CD8-positive, alpha-beta memory T cell (primary cell): ENCODE data around the gene RBM20. TPM values are rescaled to one million over a fixed set of nuclear protein-coding genes. Genes with fewer than 3 reads are reported as not detected.

Experiments used
- CTCF ChIA-PET: fragments of 350-600 bp; sonication (Branson Sonifier 250); formaldehyde crosslinking; loops from one replicate; lab custom pipeline; 2021; ENCODE audit warnings: antibody characterized with exemption; lab: Charles Lee
- POLR2A ChIA-PET: fragments of 350-600 bp; sonication (Branson Sonifier 250); formaldehyde crosslinking; loops from one replicate; lab custom pipeline; 2021; ENCODE audit warnings: antibody characterized with exemption; lab: Charles Lee
- DNase-seq, 5 donors: peaks; one replicate each; pipeline versions ENCODE4 v3.0.0 to v3.0.0-alpha.2; 2020 to 2022; ENCODE audit warnings: mixed read lengths in 1 of 5
- H3K27ac ChIP-seq: one replicate; pipeline ENCODE4 v1.7.0; 2013; ENCODE audit warnings: low read depth, mild to moderate bottlenecking, low read length, moderate library complexity
- H3K27me3 ChIP-seq: 2 replicates; pipeline ENCODE4 v1.7.0; 2013; ENCODE audit warnings: low read length, mild to moderate bottlenecking; ENCODE audit not compliant: insufficient read depth, poor library complexity, severe bottlenecking
- H3K36me3 ChIP-seq: 2 replicates; pipeline ENCODE4 v1.7.0; 2013; ENCODE audit warnings: mild to moderate bottlenecking, low read length, moderate library complexity; ENCODE audit not compliant: insufficient read depth
- H3K4me1 ChIP-seq: 2 replicates; pipeline ENCODE4 v1.7.0; 2013; ENCODE audit warnings: mild to moderate bottlenecking, low read length, moderate library complexity; ENCODE audit not compliant: insufficient read depth
- H3K4me3 ChIP-seq: 2 replicates; pipeline ENCODE4 v1.7.0; 2013; ENCODE audit warnings: mild to moderate bottlenecking, low read length
- H3K9me3 ChIP-seq: 2 replicates; pipeline ENCODE4 v1.7.0; 2013; ENCODE audit warnings: mild to moderate bottlenecking, low read length
- H3K27ac Mint-ChIP-seq, 8 donors: one replicate each; pipeline ENCODE4 v1.8.0; 2020 to 2021; ENCODE audit warnings: mixed read lengths in 8 of 8, mild to moderate bottlenecking in 6 of 8, inconsistent platforms in 3 of 8, moderate library complexity in 3 of 8
- H3K27me3 Mint-ChIP-seq, 2 donors: one replicate each; pipeline ENCODE4 v1.8.0; 2020 to 2021; ENCODE audit warnings: mixed read lengths in 2 of 2, mild to moderate bottlenecking in 1 of 2, moderate library complexity in 1 of 2
- H3K36me3 Mint-ChIP-seq, 3 donors: one replicate each; pipeline ENCODE4 v1.8.0; 2020 to 2021; ENCODE audit warnings: mixed read lengths in 3 of 3, inconsistent platforms in 1 of 3, mild to moderate bottlenecking in 1 of 3
- H3K4me1 Mint-ChIP-seq, 3 donors: one replicate each; pipeline ENCODE4 v1.8.0; 2020 to 2021; ENCODE audit warnings: mixed read lengths in 3 of 3, inconsistent platforms in 1 of 3, mild to moderate bottlenecking in 1 of 3
- H3K4me3 Mint-ChIP-seq, 7 donors: one replicate each; pipeline ENCODE4 v1.8.0; 2020 to 2021; ENCODE audit warnings: mixed read lengths in 7 of 7, mild to moderate bottlenecking in 6 of 7, moderate library complexity in 4 of 7, inconsistent platforms in 2 of 7
- H3K9me3 Mint-ChIP-seq, 5 donors: one replicate each; pipeline ENCODE4 v1.8.0; 2020 to 2022; ENCODE audit warnings: mixed read lengths in 5 of 5, mild to moderate bottlenecking in 3 of 5, moderate library complexity in 2 of 5, inconsistent platforms in 1 of 5
- polyA plus RNA-seq: library from polyadenylated mRNA; unstranded; fragments of 300-500 nt; fragmentation: Illumina TruSeq; gene quantifications from one replicate; pipeline ENCODE4 v1.2.3, GENCODE V29; 2021
- total RNA-seq, 2 experiments: library from RNA; stranded (reverse); gene quantifications; one replicate each; pipeline ENCODE4 v1.2.3, GENCODE V29; 2021

Gene RBM20
- total and polyA plus RNA-seq, 3 experiments from 2014 or later, result 0.07 to 0.09 TPM; not detected in 1

DNA sequence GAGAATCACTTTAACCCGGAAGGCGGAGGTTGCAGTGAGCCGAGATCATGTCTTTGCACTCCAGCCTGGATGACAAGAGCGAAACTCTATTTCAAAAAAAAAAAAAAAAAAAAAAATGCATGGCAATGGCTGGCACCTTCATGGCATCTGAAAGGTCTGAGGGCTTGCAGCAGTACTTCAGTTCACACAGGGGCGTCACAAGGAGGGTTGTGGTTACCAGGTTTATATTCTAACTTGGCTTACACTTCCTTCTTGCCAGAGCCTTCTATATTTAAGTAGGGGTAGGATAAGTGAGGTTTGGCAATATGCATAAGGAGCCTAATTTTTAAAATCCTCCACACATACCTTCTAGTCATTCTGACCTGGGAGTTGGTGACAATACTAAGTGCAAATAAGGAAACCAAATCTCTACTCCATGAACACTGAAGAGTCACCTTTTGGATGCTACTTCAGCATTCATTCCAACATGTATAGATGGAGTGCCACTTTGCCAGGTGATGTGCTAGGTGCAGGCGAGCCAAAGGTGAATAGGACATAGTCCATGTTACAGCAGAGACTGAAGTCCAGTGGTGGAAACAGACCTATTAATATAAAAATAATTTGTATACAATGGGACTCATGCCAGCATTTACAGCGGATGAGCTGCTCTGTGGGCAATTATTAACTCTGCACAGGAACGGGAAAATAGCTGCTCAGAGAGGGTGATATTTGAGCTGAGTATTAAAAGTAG is 169.8 kb downstream of the RBM20 start:
- Histone ChIP-seq H3K27me3 (no peaks in the 10 kb centered on the region), H3K9me3 (no peaks in the 10 kb centered on the region), H3K36me3 (no peaks in the 10 kb centered on the region), H3K27ac (no peak overlapping the region), H3K4me3 (no peak overlapping the region), H3K4me1 (peaks cover 14% of the 10 kb centered on the region)
- H3K27ac Mint-ChIP-seq, result no peak overlapping the region
- H3K9me3 Mint-ChIP-seq, result no peaks in the 10 kb centered on the region
- CTCF ChIA-PET, result no interaction called here
- H3K4me1 Mint-ChIP-seq, result peaks cover 20 to 32% (median 22%) of the 10 kb centered on the region in 3 donors
- H3K4me3 Mint-ChIP-seq, result no peak overlapping the region
- no peaks in the 10 kb centered on the region for H3K36me3 Mint-ChIP-seq
- POLR2A ChIA-PET, result interaction anchor here (0.7 kb wide), 3 partner anchors 16 to 54 kb away, joined by 5 to 6 read pairs (median 6); no protein-coding TSS in a partner anchor
- H3K27me3 Mint-ChIP-seq, result no peaks in the 10 kb centered on the region
- no peak for DNase-seq

- Mint-ChIP-seq H3K27me3 (no peaks in the 10 kb centered on the region), H3K36me3 (no peaks in the 10 kb centered on the region), H3K4me1 (peaks cover 20 to 32% (median 22%) of the 10 kb centered on the region in 3 donors), H3K9me3 (no peaks in the 10 kb centered on the region), H3K27ac (peak overlapping the region in 2 of 8 donors; percentile 31 to 58), H3K4me3 (no peak overlapping the region)
- ChIA-PET POLR2A (no interaction called here), CTCF (no interaction called here)
- peaks cover 14% of the 10 kb centered on the region for H3K4me1 ChIP-seq
- no peaks in the 10 kb centered on the region for H3K9me3 ChIP-seq
- H3K4me3 ChIP-seq, result no peak overlapping the region
- H3K27ac ChIP-seq, result no peak overlapping the region
- DNase-seq, result no peak
- no peaks in the 10 kb centered on the region for H3K36me3 ChIP-seq
- H3K27me3 ChIP-seq, result no peaks in the 10 kb centered on the region
Observed at GRCh38 chr10:110815354-110816004, 171.3 kb downstream of the RBM20 start.

DNA sequence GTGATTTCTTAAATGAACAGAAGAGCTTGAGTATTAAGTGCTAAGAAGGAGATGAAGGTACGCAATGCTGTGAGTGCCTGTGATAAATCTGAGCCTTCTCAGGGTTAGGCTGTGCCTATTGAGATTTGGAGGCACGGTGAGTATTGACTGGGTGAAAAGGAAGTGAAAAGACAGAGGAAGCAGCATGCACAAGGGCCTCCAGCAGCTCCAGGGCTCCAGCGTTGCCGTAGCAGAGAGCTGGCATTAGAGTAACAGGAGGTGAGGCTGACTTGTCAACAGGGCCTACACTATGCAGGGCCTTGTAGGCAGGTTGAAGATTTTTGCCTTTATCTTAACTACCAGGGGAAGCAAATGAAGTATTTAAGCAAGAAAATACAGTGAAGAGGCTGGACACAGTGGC is 173.5 kb downstream of the RBM20 start:
- H3K4me3 Mint-ChIP-seq, result no peak overlapping the region

GRCh38 chr10:110818311-110819256 is 174.4 kb downstream of the RBM20 start:
- ChIA-PET CTCF (interaction anchor here (1.0 kb wide), 1 partner anchor 39 kb away, joined by 3 read pairs; no protein-coding TSS in a partner anchor), POLR2A (interaction anchor here (0.8 kb wide), 1 partner anchor 46 kb away, joined by 3 read pairs; no protein-coding TSS in a partner anchor)

More for the DNA sequence above, 173.5 kb downstream of the RBM20 start:
- peaks cover 14% of the 10 kb centered on the region for H3K4me1 ChIP-seq
- no peak for DNase-seq
- no peak overlapping the region for H3K27ac ChIP-seq
- H3K36me3 ChIP-seq, result no peaks in the 10 kb centered on the region
- H3K4me1 Mint-ChIP-seq, result peaks cover 22 to 35% (median 27%) of the 10 kb centered on the region in 3 donors
- no peak overlapping the region for H3K4me3 ChIP-seq
- ChIA-PET CTCF (no interaction called here), POLR2A (no interaction called here)
- H3K9me3 Mint-ChIP-seq, result no peaks in the 10 kb centered on the region
- H3K27me3 ChIP-seq, result no peaks in the 10 kb centered on the region
- no peaks in the 10 kb centered on the region for H3K27me3 Mint-ChIP-seq
- H3K27ac Mint-ChIP-seq, result peak overlapping the region in 2 of 8 donors; percentile 26 to 94
- H3K9me3 ChIP-seq, result no peaks in the 10 kb centered on the region
- H3K36me3 Mint-ChIP-seq, result no peaks in the 10 kb centered on the region

GRCh38 chr10:110820321-110820814 is 176.2 kb downstream of the RBM20 start:
- Mint-ChIP-seq H3K27ac (peak overlapping the region in 3 of 8 donors; percentile 23 to 77 (median 43)), H3K9me3 (no peaks in the 10 kb centered on the region), H3K36me3 (no peaks in the 10 kb centered on the region), H3K27me3 (no peaks in the 10 kb centered on the region), H3K4me3 (no peak overlapping the region), H3K4me1 (peaks cover 15 to 25% (median 22%) of the 10 kb centered on the region in 3 donors)
- H3K9me3 ChIP-seq, result no peaks in the 10 kb centered on the region
- ChIA-PET POLR2A (interaction anchor here (0.8 kb wide), 1 partner anchor 44 kb away, joined by 3 read pairs; no protein-coding TSS in a partner anchor), CTCF (interaction anchor here (1.1 kb wide), 1 partner anchor 16 kb away, joined by 3 read pairs; no protein-coding TSS in a partner anchor)
- H3K36me3 ChIP-seq, result no peaks in the 10 kb centered on the region
- DNase-seq, result no peak
- no peak overlapping the region for H3K4me3 ChIP-seq
- no peaks in the 10 kb centered on the region for H3K27me3 ChIP-seq
- H3K4me1 ChIP-seq, result peaks cover 14% of the 10 kb centered on the region
- H3K27ac ChIP-seq, result no peak overlapping the region

More at GRCh38 chr10:110818311-110819256, 174.4 kb downstream of the RBM20 start:
- no peak overlapping the region for H3K4me3 ChIP-seq
- H3K36me3 ChIP-seq, result no peaks in the 10 kb centered on the region
- peaks cover 14% of the 10 kb centered on the region for H3K4me1 ChIP-seq
- H3K36me3 Mint-ChIP-seq, result no peaks in the 10 kb centered on the region
- no peaks in the 10 kb centered on the region for H3K27me3 Mint-ChIP-seq
- H3K9me3 Mint-ChIP-seq, result no peaks in the 10 kb centered on the region
- H3K27ac ChIP-seq, result no peak overlapping the region
- DNase-seq, result no peak
- H3K4me3 Mint-ChIP-seq, result no peak overlapping the region
- H3K4me1 Mint-ChIP-seq, result peaks cover 22 to 35% (median 27%) of the 10 kb centered on the region in 3 donors
- peak overlapping the region in 2 of 8 donors; percentile 81 to 83 for H3K27ac Mint-ChIP-seq
- H3K9me3 ChIP-seq, result no peaks in the 10 kb centered on the region
- H3K27me3 ChIP-seq, result no peaks in the 10 kb centered on the region

GRCh38 chr10:110821508-110821907 is 177.4 kb downstream of the RBM20 start:
- Histone ChIP-seq H3K27ac (no peak overlapping the region), H3K4me1 (peaks cover 11% of the 10 kb centered on the region), H3K4me3 (no peak overlapping the region), H3K36me3 (no peaks in the 10 kb centered on the region), H3K9me3 (no peaks in the 10 kb centered on the region), H3K27me3 (no peaks in the 10 kb centered on the region)
- ChIA-PET CTCF (interaction anchor here (0.9 to 1.1 kb wide), 2 partner anchors 16 to 17 kb away, joined by 3 read pairs; no protein-coding TSS in a partner anchor), POLR2A (no interaction called here)
- Mint-ChIP-seq H3K27me3 (no peaks in the 10 kb centered on the region), H3K9me3 (no peaks in the 10 kb centered on the region), H3K36me3 (no peaks in the 10 kb centered on the region), H3K4me3 (no peak overlapping the region), H3K4me1 (peaks cover 9 to 16% (median 15%) of the 10 kb centered on the region in 3 donors), H3K27ac (peak overlapping the region in 1 of 8 donors; percentile 35)
- DNase-seq, result no peak

- peaks cover 4% of the 10 kb centered on the region for H3K4me1 ChIP-seq
- H3K27ac Mint-ChIP-seq, result peak overlapping the region in 6 of 8 donors; percentile 22 to 90 (median 56)
- H3K27me3 ChIP-seq, result no peaks in the 10 kb centered on the region
- H3K27me3 Mint-ChIP-seq, result no peaks in the 10 kb centered on the region
- H3K4me3 ChIP-seq, result no peak overlapping the region
- no peak for DNase-seq
- H3K27ac ChIP-seq, result no peak overlapping the region
- ChIA-PET POLR2A (no interaction called here), CTCF (interaction anchor here (0.9 to 1.5 kb wide), 2 partner anchors 16 to 51 kb away, joined by 3 to 4 read pairs; no protein-coding TSS in a partner anchor)
- no peaks in the 10 kb centered on the region for H3K36me3 Mint-ChIP-seq
- no peak overlapping the region for H3K4me3 Mint-ChIP-seq
- H3K9me3 ChIP-seq, result no peaks in the 10 kb centered on the region
- H3K4me1 Mint-ChIP-seq, result peaks cover 5 to 10% (median 10%) of the 10 kb centered on the region in 3 donors
- H3K36me3 ChIP-seq, result no peaks in the 10 kb centered on the region
- no peaks in the 10 kb centered on the region for H3K9me3 Mint-ChIP-seq
Observed at GRCh38 chr10:110822035-110822711, 178.0 kb downstream of the RBM20 start.
